Breast epithelium (tissue), 4 donors: ENCODE measurements around the gene CARS2. TPM values are rescaled to one million over a fixed set of nuclear protein-coding genes. Genes with fewer than 3 reads are reported as not detected.
"Not testable (repeated sequence)": the region's sequence is repeated elsewhere in the genome, so short reads cannot be mapped to it uniquely, and the experiment has no call there.

Experiments used
- DNase-seq, 2 donors: peaks; one replicate each; pipeline ENCODE4 v3.0.0-alpha.2; 2019; ENCODE audit warnings: low spot score in 2 of 2
- H3K27ac ChIP-seq, 2 donors: fragments of 200-600 bp; sonication (generic) in 1 of 2; one replicate each; pipeline ENCODE4 v1.5.1; 2016 to 2019; ENCODE audit warnings: mild to moderate bottlenecking in 1 of 2
- H3K27me3 ChIP-seq, 2 donors: fragments of 200-600 bp; sonication (generic) in 1 of 2; one replicate each; pipeline versions ENCODE4 v1.5.1 to v1.6.0; 2017 to 2019; ENCODE audit warnings: control low read depth in 1 of 2, mild to moderate bottlenecking in 1 of 2
- H3K36me3 ChIP-seq: fragments of 200-600 bp; one replicate; pipeline ENCODE4 v1.5.1; 2019
- H3K4me1 ChIP-seq, 2 donors: fragments of 200-600 bp; sonication (generic); one replicate each; pipeline ENCODE4 v1.5.1; 2016 to 2019; ENCODE audit warnings: control low read depth in 1 of 2
- H3K4me3 ChIP-seq, 3 donors: fragments of 200-600 bp; sonication (generic); 1 replicate in 2 of 3; 2 replicates in 1 of 3; pipeline ENCODE4 v1.5.1; 2016 to 2019; ENCODE audit warnings: mild to moderate bottlenecking in 3 of 3, moderate library complexity in 2 of 3
- H3K9me3 ChIP-seq, 2 donors: fragments of 200-600 bp; sonication (generic) in 1 of 2; one replicate each; pipeline ENCODE4 v1.5.1; 2016 to 2019; ENCODE audit warnings: control low read depth in 1 of 2
- CTCF ChIP-seq, 3 donors: fragments of 450-650 bp; IDR thresholded peaks; one replicate each; pipeline ENCODE4 v1.5.1; 2016 to 2017; ENCODE audit warnings: antibody characterized with exemption in 3 of 3, mild to moderate bottlenecking in 3 of 3, moderate library complexity in 3 of 3
- POLR2A ChIP-seq: fragments of 450-650 bp; IDR thresholded peaks from one replicate; pipeline ENCODE4 v1.6.1; 2016; ENCODE audit warnings: antibody characterized with exemption, mild to moderate bottlenecking, moderate library complexity
- POLR2AphosphoS5 ChIP-seq, 3 donors: sonication (generic); formaldehyde crosslinking; IDR thresholded peaks; one replicate each; pipeline ENCODE4 v1.6.1; 2017; ENCODE audit warnings: antibody characterized with exemption in 3 of 3
- intact Hi-C: fragments of 100-400 bp; cut with DNase I; formaldehyde crosslinking; loops from one replicate; pipeline ENCODE4 v1.15.1; 2023; ENCODE audit warnings: low total_unique reads
- total RNA-seq, 3 donors: library from RNA; depleted of rRNA; stranded (reverse); fragments of >200 nt; gene quantifications; one replicate each; pipeline ENCODE4 v1.1.0, GENCODE V29; 2016

CARS2 gene
- total RNA-seq, 3 donors from 2014 or later: 59.8 to 79.8 (median 61.6) TPM

- Histone ChIP-seq H3K4me1 (peaks cover 0 to 17% of the 10 kb centered on the region in 2 donors), H3K4me3 (peak overlapping the region; percentile 65 to 99 (median 83)), H3K9me3 (no peaks in the 10 kb centered on the region), H3K27ac (peak overlapping the region; percentile 77 to 93), H3K27me3 (no peaks in the 10 kb centered on the region), H3K36me3 (no peaks in the 10 kb centered on the region)
- TF ChIP-seq POLR2A (no peak), POLR2AphosphoS5 (IDR thresholded peaks at IDR 0.05) (no peak), CTCF (IDR thresholded peaks at IDR 0.05) (no peak)
- intact Hi-C loops: no loop called here
- DNase-seq: no peak
Observed at GRCh38 chr13:110706570-110707372, 855 bp upstream of the CARS2 start.

- peak overlapping the region; percentile 65 to 99 (median 83) for H3K4me3 ChIP-seq
- H3K36me3 ChIP-seq: no peaks in the 10 kb centered on the region
- intact Hi-C loops: no loop called here
- TF ChIP-seq CTCF (IDR thresholded peaks at IDR 0.05) (no peak), POLR2AphosphoS5 (IDR thresholded peaks at IDR 0.05) (no peak), POLR2A (no peak)
- peak overlapping the region; percentile 77 to 93 for H3K27ac ChIP-seq
- H3K27me3 ChIP-seq: no peaks in the 10 kb centered on the region
- no peaks in the 10 kb centered on the region for H3K9me3 ChIP-seq
- no peak for DNase-seq
- H3K4me1 ChIP-seq: peaks cover 0 to 10% of the 10 kb centered on the region in 2 donors
Observed at GRCh38 chr13:110705356-110705825, 525 bp downstream of the CARS2 start.

GRCh38 chr13:110702591-110703526 is 3.1 kb downstream of the CARS2 start:
- Histone ChIP-seq H3K4me3 (no peak overlapping the region), H3K9me3 (no peaks in the 10 kb centered on the region), H3K27me3 (no peaks in the 10 kb centered on the region), H3K4me1 (peaks cover 0 to 10% of the 10 kb centered on the region in 2 donors), H3K36me3 (peaks cover 3% of the 10 kb centered on the region), H3K27ac (no peak overlapping the region)
- intact Hi-C loops: no loop called here
- TF ChIP-seq CTCF (IDR thresholded peaks at IDR 0.05) (no peak), POLR2A (no peak), POLR2AphosphoS5 (IDR thresholded peaks at IDR 0.05) (no peak)
- DNase-seq: no peak

GRCh38 chr13:110702089-110702488 is 3.8 kb downstream of the CARS2 start:
- DNase-seq: no peak
- peaks cover 3% of the 10 kb centered on the region for H3K36me3 ChIP-seq
- intact Hi-C loops: no loop called here
- TF ChIP-seq POLR2A (no peak), CTCF (IDR thresholded peaks at IDR 0.05) (no peak), POLR2AphosphoS5 (IDR thresholded peaks at IDR 0.05) (no peak)
- H3K4me1 ChIP-seq: peaks cover 0 to 10% of the 10 kb centered on the region in 2 donors
- H3K27me3 ChIP-seq: no peaks in the 10 kb centered on the region
- H3K9me3 ChIP-seq: no peaks in the 10 kb centered on the region
- no peak overlapping the region for H3K27ac ChIP-seq
- H3K4me3 ChIP-seq: no peak overlapping the region

GRCh38 chr13:110701061-110701460 is 4.9 kb downstream of the CARS2 start:
- H3K27me3 ChIP-seq, DNase-seq, H3K9me3 ChIP-seq, H3K27ac ChIP-seq, H3K36me3 ChIP-seq, H3K4me3 ChIP-seq, intact Hi-C loops: not testable (repeated sequence)
- H3K4me1 ChIP-seq: peaks cover 0 to 10% of the 10 kb centered on the region in 2 donors
